Measurements from ENCODE around the gene SCARB2. TPM values are rescaled to one million over a fixed set of nuclear protein-coding genes. Genes with fewer than 3 reads are reported as not detected.

Gene SCARB2
- total and polyA plus RNA-seq, 2 experiments from 2014 or later = 17.7 to 41.0 TPM

DNA sequence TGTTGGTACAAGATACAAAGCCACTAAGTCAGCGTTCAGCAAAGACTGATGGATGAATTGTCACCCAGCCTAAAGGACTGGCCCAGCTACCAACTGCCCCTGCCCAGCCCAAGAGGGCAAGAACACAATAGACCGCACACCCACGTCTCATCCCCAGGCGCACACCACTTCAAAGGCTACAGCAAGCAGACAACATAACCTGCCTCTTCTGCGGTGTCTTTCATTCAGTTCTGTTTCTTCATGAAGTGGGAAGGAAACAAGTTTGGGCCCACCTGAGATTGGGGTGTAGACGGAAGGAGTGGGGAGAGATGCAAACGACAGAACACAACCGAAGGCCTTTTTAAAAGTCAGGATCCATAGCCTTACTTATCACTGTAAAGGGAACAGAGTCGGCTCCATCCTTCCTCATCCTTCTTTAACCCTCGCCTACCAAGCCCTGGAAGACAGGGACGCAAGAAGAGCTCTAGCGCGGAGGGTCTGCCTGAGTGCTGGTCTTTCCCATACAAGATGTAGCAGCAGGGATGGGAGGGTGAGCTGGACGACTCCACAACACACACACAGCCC lies 691 bp downstream of the SCARB2 start (continued):
- TF ChIP-seq, protein P1, sequence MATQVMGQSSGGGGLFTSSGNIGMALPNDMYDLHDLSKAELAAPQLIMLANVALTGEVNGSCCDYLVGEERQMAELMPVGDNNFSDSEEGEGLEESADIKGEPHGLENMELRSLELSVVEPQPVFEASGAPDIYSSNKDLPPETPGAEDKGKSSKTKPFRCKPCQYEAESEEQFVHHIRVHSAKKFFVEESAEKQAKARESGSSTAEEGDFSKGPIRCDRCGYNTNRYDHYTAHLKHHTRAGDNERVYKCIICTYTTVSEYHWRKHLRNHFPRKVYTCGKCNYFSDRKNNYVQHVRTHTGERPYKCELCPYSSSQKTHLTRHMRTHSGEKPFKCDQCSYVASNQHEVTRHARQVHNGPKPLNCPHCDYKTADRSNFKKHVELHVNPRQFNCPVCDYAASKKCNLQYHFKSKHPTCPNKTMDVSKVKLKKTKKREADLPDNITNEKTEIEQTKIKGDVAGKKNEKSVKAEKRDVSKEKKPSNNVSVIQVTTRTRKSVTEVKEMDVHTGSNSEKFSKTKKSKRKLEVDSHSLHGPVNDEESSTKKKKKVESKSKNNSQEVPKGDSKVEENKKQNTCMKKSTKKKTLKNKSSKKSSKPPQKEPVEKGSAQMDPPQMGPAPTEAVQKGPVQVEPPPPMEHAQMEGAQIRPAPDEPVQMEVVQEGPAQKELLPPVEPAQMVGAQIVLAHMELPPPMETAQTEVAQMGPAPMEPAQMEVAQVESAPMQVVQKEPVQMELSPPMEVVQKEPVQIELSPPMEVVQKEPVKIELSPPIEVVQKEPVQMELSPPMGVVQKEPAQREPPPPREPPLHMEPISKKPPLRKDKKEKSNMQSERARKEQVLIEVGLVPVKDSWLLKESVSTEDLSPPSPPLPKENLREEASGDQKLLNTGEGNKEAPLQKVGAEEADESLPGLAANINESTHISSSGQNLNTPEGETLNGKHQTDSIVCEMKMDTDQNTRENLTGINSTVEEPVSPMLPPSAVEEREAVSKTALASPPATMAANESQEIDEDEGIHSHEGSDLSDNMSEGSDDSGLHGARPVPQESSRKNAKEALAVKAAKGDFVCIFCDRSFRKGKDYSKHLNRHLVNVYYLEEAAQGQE (IDR thresholded peaks at IDR 0.05; ENCODE audit: unreplicated experiment) = no peak
- no peak for TF ChIP-seq NANOG (IDR thresholded peaks at IDR 0.05; ENCODE audit: borderline replicate concordance)
- no peak for TF ChIP-seq CREB1 (CRISPR knock-in tag; IDR thresholded peaks at IDR 0.05; ENCODE audit: low read depth)
- no peak for TF ChIP-seq ZNF114 (CRISPR knock-in tag; IDR thresholded peaks at IDR 0.05)
- no peak for TF ChIP-seq ETS1 (IDR thresholded peaks at IDR 0.05)
- no peak for TF ChIP-seq ZNF331 (CRISPR knock-in tag; IDR thresholded peaks at IDR 0.05; ENCODE audit: low read depth)

DNA sequence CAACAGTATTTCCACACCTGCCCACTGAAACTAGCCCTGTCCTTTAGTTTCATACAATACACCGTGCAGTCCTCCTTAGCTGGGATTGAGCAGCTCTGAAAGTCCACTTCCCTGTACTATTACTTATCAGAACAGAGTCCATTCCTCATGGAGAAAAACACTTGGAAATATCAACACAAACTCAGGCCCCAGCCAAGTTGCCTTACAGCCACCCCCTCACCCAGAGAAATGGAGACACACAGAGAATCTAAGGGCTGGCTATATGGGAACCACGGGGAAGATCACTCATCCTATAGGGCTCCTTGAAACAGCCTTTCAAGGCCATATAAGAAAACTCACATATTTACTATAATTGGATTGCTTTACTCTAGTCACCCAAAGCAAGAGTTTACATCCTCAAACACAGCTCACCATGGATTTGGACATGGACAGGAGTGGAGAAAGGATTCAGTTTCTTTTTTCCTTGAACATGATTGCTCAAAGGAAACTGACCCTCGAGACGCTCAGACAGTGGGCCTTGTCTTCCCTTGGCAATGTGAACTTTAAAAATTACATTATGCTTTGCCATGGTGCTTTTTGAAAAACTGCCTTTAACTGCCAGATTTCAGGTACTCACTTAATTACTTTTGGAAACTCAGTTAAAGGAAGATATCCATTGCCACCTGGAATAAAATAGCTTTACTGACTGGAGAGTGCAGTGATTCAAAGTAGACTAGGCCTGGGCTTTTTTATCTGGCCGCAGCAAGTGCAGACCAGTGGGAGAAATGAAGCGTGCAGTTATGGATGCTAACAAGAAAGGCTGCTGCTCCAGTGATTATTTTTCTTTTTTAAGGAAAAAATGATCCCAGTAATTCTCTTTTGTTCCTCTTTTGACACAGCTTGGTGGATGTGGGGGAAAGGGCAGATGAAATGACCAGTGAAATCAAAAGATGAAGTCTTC lies 1.6 kb downstream of the SCARB2 start:
- Mint-ChIP-seq H3K9me3 (no peaks in the 10 kb centered on the region), H3K4me3 (peak overlapping the region; percentile 92), H3K4me1 (peaks cover 47% of the 10 kb centered on the region), H3K27ac (no peak overlapping the region), H3K36me3 (ENCODE audit: low read depth) (no peaks in the 10 kb centered on the region), H3K27me3 (ENCODE audit: insufficient read depth, low read depth, poor library complexity) (peaks cover 7% of the 10 kb centered on the region)
- peaks cover 49% of the 10 kb centered on the region for H3K79me2 ChIP-seq (replicated peaks; ENCODE audit: insufficient read depth)
- peaks cover 28% of the 10 kb centered on the region for H3K4me1 ChIP-seq (ENCODE audit: insufficient read depth)
- no peak overlapping the region for H3K27ac ChIP-seq (ENCODE audit: low read depth)
- H3K27me3 ChIP-seq (ENCODE audit: insufficient read depth) = no peaks in the 10 kb centered on the region
- DNase-seq (ENCODE audit: low spot score) = no peak
- H3K36me3 ChIP-seq (ENCODE audit: insufficient read depth) = no peaks in the 10 kb centered on the region
- H3K4me3 ChIP-seq = peak overlapping the region; percentile 67
- peak overlapping the region; percentile 88 for H3K4me2 ChIP-seq
- no peaks in the 10 kb centered on the region for H3K9me2 ChIP-seq (ENCODE audit: insufficient read depth)
- H3F3A ChIP-seq (replicated peaks; ENCODE audit: low read depth) = peaks cover 21% of the 10 kb centered on the region
- H4K20me1 ChIP-seq (replicated peaks; ENCODE audit: insufficient read depth) = peaks cover 11% of the 10 kb centered on the region; the same call in 1 of the 2 replicates
- ATAC-seq = no peak
- no peak overlapping the region for H2AFZ ChIP-seq
- TF ChIP-seq ZNF114 (CRISPR knock-in tag; IDR thresholded peaks at IDR 0.05) = no peak
- no peak for TF ChIP-seq EZH2phosphoT487 (IDR thresholded peaks at IDR 0.05; ENCODE audit: unreplicated experiment)
- TF ChIP-seq STAT1 (IDR thresholded peaks at IDR 0.05; ENCODE audit: unreplicated experiment) = no peak
- TF ChIP-seq, protein P2, sequence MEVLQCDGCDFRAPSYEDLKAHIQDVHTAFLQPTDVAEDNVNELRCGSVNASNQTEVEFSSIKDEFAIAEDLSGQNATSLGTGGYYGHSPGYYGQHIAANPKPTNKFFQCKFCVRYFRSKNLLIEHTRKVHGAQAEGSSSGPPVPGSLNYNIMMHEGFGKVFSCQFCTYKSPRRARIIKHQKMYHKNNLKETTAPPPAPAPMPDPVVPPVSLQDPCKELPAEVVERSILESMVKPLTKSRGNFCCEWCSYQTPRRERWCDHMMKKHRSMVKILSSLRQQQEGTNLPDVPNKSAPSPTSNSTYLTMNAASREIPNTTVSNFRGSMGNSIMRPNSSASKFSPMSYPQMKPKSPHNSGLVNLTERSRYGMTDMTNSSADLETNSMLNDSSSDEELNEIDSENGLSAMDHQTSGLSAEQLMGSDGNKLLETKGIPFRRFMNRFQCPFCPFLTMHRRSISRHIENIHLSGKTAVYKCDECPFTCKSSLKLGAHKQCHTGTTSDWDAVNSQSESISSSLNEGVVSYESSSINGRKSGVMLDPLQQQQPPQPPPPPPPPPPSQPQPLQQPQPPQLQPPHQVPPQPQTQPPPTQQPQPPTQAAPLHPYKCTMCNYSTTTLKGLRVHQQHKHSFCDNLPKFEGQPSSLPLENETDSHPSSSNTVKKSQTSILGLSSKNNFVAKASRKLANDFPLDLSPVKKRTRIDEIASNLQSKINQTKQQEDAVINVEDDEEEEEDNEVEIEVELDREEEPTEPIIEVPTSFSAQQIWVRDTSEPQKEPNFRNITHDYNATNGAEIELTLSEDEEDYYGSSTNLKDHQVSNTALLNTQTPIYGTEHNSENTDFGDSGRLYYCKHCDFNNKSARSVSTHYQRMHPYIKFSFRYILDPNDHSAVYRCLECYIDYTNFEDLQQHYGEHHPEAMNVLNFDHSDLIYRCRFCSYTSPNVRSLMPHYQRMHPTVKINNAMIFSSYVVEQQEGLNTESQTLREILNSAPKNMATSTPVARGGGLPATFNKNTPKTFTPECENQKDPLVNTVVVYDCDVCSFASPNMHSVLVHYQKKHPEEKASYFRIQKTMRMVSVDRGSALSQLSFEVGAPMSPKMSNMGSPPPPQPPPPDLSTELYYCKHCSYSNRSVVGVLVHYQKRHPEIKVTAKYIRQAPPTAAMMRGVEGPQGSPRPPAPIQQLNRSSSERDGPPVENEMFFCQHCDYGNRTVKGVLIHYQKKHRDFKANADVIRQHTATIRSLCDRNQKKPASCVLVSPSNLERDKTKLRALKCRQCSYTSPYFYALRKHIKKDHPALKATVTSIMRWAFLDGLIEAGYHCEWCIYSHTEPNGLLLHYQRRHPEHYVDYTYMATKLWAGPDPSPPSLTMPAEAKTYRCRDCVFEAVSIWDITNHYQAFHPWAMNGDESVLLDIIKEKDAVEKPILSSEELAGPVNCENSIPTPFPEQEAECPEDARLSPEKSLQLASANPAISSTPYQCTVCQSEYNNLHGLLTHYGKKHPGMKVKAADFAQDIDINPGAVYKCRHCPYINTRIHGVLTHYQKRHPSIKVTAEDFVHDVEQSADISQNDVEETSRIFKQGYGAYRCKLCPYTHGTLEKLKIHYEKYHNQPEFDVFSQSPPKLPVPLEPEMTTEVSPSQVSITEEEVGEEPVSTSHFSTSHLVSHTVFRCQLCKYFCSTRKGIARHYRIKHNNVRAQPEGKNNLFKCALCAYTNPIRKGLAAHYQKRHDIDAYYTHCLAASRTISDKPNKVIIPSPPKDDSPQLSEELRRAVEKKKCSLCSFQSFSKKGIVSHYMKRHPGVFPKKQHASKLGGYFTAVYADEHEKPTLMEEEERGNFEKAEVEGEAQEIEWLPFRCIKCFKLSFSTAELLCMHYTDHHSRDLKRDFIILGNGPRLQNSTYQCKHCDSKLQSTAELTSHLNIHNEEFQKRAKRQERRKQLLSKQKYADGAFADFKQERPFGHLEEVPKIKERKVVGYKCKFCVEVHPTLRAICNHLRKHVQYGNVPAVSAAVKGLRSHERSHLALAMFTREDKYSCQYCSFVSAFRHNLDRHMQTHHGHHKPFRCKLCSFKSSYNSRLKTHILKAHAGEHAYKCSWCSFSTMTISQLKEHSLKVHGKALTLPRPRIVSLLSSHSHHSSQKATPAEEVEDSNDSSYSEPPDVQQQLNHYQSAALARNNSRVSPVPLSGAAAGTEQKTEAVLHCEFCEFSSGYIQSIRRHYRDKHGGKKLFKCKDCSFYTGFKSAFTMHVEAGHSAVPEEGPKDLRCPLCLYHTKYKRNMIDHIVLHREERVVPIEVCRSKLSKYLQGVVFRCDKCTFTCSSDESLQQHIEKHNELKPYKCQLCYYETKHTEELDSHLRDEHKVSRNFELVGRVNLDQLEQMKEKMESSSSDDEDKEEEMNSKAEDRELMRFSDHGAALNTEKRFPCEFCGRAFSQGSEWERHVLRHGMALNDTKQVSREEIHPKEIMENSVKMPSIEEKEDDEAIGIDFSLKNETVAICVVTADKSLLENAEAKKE (CRISPR knock-in tag; IDR thresholded peaks at IDR 0.05) = no peak
- no peak for TF ChIP-seq EZH2 (IDR thresholded peaks at IDR 0.05; ENCODE audit: low read depth, unreplicated experiment)
